K562 (cell line): ENCODE results near the gene DYNC1I2.

ENCODE experiments used
- HSF4 ChIP-seq: fragments of 250-450 bp; sonication (Bioruptor Pico); IDR thresholded peaks from 2 replicates; pipeline ENCODE4 v2.1.2; 2022; ENCODE audit warnings: mild to moderate bottlenecking, moderate library complexity, borderline replicate concordance
- PREB ChIP-seq: sonication (generic); formaldehyde crosslinking; IDR thresholded peaks from 2 replicates; pipeline ENCODE4 v1.8.1; 2023; ENCODE audit warnings: mild to moderate bottlenecking, missing genetic modification reagents
- SRF ChIP-seq, 2 experiments: fragments of 250-450, 450-650 bp in 1 of 2; sonication (Bioruptor Pico) in 1 of 2; sonication (generic) in 1 of 2; formaldehyde crosslinking; IDR thresholded peaks; 2 replicates each; pipeline versions ENCODE4 v1.5.0 to v1.5.1; 2020 to 2022; ENCODE audit warnings: mild to moderate bottlenecking in 1 of 2, missing genetic modification reagents in 1 of 2
- TCF7L2 ChIP-seq: fragments of 150-350 bp; IDR thresholded peaks from 2 replicates; pipeline ENCODE4 v1.6.1; 2016; ENCODE audit warnings: low read depth, mild to moderate bottlenecking, low read length, moderate library complexity
- ZFP1 ChIP-seq: fragments of 450-650 bp; formaldehyde crosslinking; IDR thresholded peaks from 2 replicates; pipeline ENCODE4 v1.4.0; 2020; ENCODE audit warnings: mild to moderate bottlenecking, mixed read lengths
- ZFP30 ChIP-seq: fragments of 250-450 bp; sonication (Bioruptor Pico); IDR thresholded peaks from 2 replicates; pipeline ENCODE4 v1.8.0; 2022; ENCODE audit warnings: moderate library complexity, mild to moderate bottlenecking, inconsistent platforms, borderline replicate concordance
- TF ChIP-seq, protein P1 (sequence below), 2 experiments: fragments of 150-350 bp in 1 of 2; IDR thresholded peaks; 2 replicates each; pipeline ENCODE4 v1.6.1; 2012 to 2016; ENCODE audit warnings: low read depth in 2 of 2, low read length in 2 of 2, mild to moderate bottlenecking in 1 of 2, moderate library complexity in 1 of 2
- TF ChIP-seq, protein P2 (sequence below): sonication (generic); formaldehyde crosslinking; IDR thresholded peaks from 2 replicates; pipeline ENCODE4 v1.8.0; 2022; ENCODE audit warnings: mild to moderate bottlenecking, missing genetic modification reagents, borderline replicate concordance

DNA sequence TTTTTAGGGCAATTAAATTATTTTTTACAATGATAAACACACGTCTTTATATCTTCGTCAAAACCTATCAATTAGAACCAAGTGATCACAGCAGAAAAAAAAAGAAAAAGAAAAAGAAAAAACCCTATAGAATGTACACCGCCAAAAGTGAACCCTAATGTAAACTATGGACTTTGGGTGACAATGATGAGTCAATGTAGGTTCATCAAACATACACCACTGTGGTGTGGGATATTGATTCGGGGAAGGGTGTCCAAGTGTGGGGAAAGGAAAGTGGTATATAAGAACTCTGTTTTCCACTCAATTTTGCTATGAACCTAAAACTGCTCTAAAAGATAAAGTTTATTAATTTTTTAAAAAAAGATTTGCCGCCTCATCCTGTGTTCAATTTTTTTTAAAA, 85.1 kb downstream of the DYNC1I2 start:
- TF ChIP-seq, protein P1, sequence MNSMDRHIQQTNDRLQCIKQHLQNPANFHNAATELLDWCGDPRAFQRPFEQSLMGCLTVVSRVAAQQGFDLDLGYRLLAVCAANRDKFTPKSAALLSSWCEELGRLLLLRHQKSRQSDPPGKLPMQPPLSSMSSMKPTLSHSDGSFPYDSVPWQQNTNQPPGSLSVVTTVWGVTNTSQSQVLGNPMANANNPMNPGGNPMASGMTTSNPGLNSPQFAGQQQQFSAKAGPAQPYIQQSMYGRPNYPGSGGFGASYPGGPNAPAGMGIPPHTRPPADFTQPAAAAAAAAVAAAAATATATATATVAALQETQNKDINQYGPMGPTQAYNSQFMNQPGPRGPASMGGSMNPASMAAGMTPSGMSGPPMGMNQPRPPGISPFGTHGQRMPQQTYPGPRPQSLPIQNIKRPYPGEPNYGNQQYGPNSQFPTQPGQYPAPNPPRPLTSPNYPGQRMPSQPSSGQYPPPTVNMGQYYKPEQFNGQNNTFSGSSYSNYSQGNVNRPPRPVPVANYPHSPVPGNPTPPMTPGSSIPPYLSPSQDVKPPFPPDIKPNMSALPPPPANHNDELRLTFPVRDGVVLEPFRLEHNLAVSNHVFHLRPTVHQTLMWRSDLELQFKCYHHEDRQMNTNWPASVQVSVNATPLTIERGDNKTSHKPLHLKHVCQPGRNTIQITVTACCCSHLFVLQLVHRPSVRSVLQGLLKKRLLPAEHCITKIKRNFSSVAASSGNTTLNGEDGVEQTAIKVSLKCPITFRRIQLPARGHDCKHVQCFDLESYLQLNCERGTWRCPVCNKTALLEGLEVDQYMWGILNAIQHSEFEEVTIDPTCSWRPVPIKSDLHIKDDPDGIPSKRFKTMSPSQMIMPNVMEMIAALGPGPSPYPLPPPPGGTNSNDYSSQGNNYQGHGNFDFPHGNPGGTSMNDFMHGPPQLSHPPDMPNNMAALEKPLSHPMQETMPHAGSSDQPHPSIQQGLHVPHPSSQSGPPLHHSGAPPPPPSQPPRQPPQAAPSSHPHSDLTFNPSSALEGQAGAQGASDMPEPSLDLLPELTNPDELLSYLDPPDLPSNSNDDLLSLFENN (IDR thresholded peaks at IDR 0.05; ENCODE audit: low read depth in 2 of 2, low read length in 2 of 2) = no peak
- no peak for TF ChIP-seq SRF (CRISPR knock-in tag; IDR thresholded peaks at IDR 0.05)
- TF ChIP-seq, protein P2, sequence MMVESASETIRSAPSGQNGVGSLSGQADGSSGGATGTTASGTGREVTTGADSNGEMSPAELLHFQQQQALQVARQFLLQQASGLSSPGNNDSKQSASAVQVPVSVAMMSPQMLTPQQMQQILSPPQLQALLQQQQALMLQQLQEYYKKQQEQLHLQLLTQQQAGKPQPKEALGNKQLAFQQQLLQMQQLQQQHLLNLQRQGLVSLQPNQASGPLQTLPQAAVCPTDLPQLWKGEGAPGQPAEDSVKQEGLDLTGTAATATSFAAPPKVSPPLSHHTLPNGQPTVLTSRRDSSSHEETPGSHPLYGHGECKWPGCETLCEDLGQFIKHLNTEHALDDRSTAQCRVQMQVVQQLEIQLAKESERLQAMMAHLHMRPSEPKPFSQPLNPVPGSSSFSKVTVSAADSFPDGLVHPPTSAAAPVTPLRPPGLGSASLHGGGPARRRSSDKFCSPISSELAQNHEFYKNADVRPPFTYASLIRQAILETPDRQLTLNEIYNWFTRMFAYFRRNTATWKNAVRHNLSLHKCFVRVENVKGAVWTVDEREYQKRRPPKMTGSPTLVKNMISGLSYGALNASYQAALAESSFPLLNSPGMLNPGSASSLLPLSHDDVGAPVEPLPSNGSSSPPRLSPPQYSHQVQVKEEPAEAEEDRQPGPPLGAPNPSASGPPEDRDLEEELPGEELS = no peak
- no peak for TF ChIP-seq ZFP30
- TF ChIP-seq ZFP1 (CRISPR knock-in tag) = no peak
- no peak for TF ChIP-seq TCF7L2
- TF ChIP-seq PREB (CRISPR knock-in tag) = no peak
- no peak for TF ChIP-seq HSF4 (CRISPR knock-in tag)
